MCF 10A (cell line): ENCODE measurements around the gene LAMTOR4. TPM values are rescaled to one million over a fixed set of nuclear protein-coding genes. Genes with fewer than 3 reads are reported as not detected.

Source experiments
- BruUV-seq: library from RNA; stranded (reverse); fragments of 400-500 nt; replicated peaks from 2 replicates; lab custom pipeline; 2021; lab: Mats Ljungman, UMichigan
- CTCF ChIA-PET: fragments of 300-600 bp; sonication (Branson Sonifier 250); formaldehyde crosslinking; extraction: SDS; loops from one replicate; lab custom pipeline; 2021; ENCODE audit warnings: antibody characterized with exemption, inconsistent platforms; lab: Yijun Ruan, JAX
- POLR2A ChIA-PET: fragments of 300-600, 350-650 bp; sonication (Branson Sonifier 250); formaldehyde crosslinking; extraction: SDS; loops from one replicate; lab custom pipeline; 2020; ENCODE audit warnings: antibody characterized with exemption, inconsistent platforms; lab: Yijun Ruan, JAX
- DNase-seq: peaks from one replicate; pipeline ENCODE4 v3.0.0-alpha.2; 2018; ENCODE audit not compliant: unreplicated experiment
- H3K27ac Mint-ChIP-seq: one replicate; pipeline ENCODE4 v1.8.0; 2022; ENCODE audit warnings: mild to moderate bottlenecking, low read depth, mixed read lengths; ENCODE audit not compliant: unreplicated experiment
- H3K27me3 Mint-ChIP-seq: one replicate; pipeline ENCODE4 v1.8.0; 2022; ENCODE audit warnings: mixed read lengths; ENCODE audit not compliant: insufficient read depth, unreplicated experiment
- H3K36me3 Mint-ChIP-seq: one replicate; pipeline ENCODE4 v1.8.0; 2022; ENCODE audit warnings: mild to moderate bottlenecking, moderate library complexity, mixed read lengths; ENCODE audit not compliant: insufficient read depth, unreplicated experiment
- H3K4me1 Mint-ChIP-seq: one replicate; pipeline ENCODE4 v1.8.0; 2022; ENCODE audit warnings: mixed read lengths; ENCODE audit not compliant: insufficient read depth, unreplicated experiment
- H3K4me3 Mint-ChIP-seq: one replicate; pipeline ENCODE4 v1.8.0; 2022; ENCODE audit warnings: mild to moderate bottlenecking, moderate library complexity, mixed read lengths; ENCODE audit not compliant: unreplicated experiment
- H3K9me3 Mint-ChIP-seq: one replicate; pipeline ENCODE4 v1.8.0; 2022; ENCODE audit warnings: mixed read lengths; ENCODE audit not compliant: unreplicated experiment
- CTCF ChIP-seq: fragments of 200-600 bp; IDR thresholded peaks from one replicate; pipeline ENCODE4 v1.8.0; 2022; ENCODE audit warnings: antibody characterized with exemption, mild to moderate bottlenecking; ENCODE audit not compliant: unreplicated experiment
- intact Hi-C: fragments of 100-400 bp; cut with micrococcal nuclease; formaldehyde crosslinking; loops from 2 replicates; pipeline ENCODE4 v1.14.1; 2022
- total RNA-seq: library from RNA; stranded (reverse); gene quantifications from 2 replicates; pipeline ENCODE4 v1.2.3, GENCODE V29; 2022

The LAMTOR4 gene
- total RNA-seq, 1 experiment from 2014 or later = 76.6 TPM

GRCh38 chr7:100157069-100157333 is 8.3 kb downstream of the LAMTOR4 start:
- Mint-ChIP-seq H3K9me3 (no peaks in the 10 kb centered on the region), H3K27me3 (no peaks in the 10 kb centered on the region), H3K4me1 (peaks cover 18% of the 10 kb centered on the region), H3K27ac (peak overlapping the region; percentile 46), H3K36me3 (peaks cover 32% of the 10 kb centered on the region), H3K4me3 (peak overlapping the region; percentile 77)
- ChIA-PET CTCF (interaction anchor here (1.0 kb wide), 1 partner anchor 24 kb away, joined by 3 read pairs; no protein-coding TSS in a partner anchor), POLR2A (interaction anchor here (1.3 to 5.5 kb wide), 4 partner anchors 9 to 56 kb away, joined by 4 to 58 read pairs (median 7); partner anchors contain the start of genes AP4M1, GPC2, LAMTOR4 and MBLAC1)
- intact Hi-C loops = no loop called here
- DNase-seq = no peak
- no TSS peak for BruUV-seq
- no peak for TF ChIP-seq CTCF

GRCh38 chr7:100157334-100158228 is 8.9 kb downstream of the LAMTOR4 start:
- CTCF ChIA-PET = interaction anchor here (0.7 to 1.0 kb wide), 2 partner anchors 36 to 188 kb away, joined by 4 read pairs; no protein-coding TSS in a partner anchor
- no peaks in the 10 kb centered on the region for H3K27me3 Mint-ChIP-seq
- H3K4me3 Mint-ChIP-seq = peak overlapping the region; percentile 77
- H3K27ac Mint-ChIP-seq = no peak overlapping the region
- peaks cover 26% of the 10 kb centered on the region for H3K36me3 Mint-ChIP-seq
- H3K9me3 Mint-ChIP-seq = no peaks in the 10 kb centered on the region
- POLR2A ChIA-PET = interaction anchor here (0.7 to 5.5 kb wide), 6 partner anchors 9 to 31 kb away, joined by 3 to 58 read pairs (median 5); partner anchors contain the start of genes GPC2, LAMTOR4, MBLAC1 and STAG3
- intact Hi-C loops = no loop called here
- H3K4me1 Mint-ChIP-seq = peaks cover 13% of the 10 kb centered on the region
- peak; percentile 66 for DNase-seq
- TF ChIP-seq CTCF = no peak
- TSS peak; percentile 25 for BruUV-seq

- no TSS peak for BruUV-seq
- peak within 1 kb of the TSS; percentile 77 for H3K4me3 Mint-ChIP-seq
- intact Hi-C loops = no loop called here
- no peaks in the 10 kb centered on the region for H3K9me3 Mint-ChIP-seq
- CTCF ChIA-PET = interaction anchor here (0.7 to 1.2 kb wide), 5 partner anchors 26 to 400 kb away, joined by 3 to 4 read pairs (median 4); no protein-coding TSS in a partner anchor
- no peaks in the 10 kb centered on the region for H3K27me3 Mint-ChIP-seq
- peaks cover 16% of the 10 kb centered on the region for H3K4me1 Mint-ChIP-seq
- POLR2A ChIA-PET = interaction anchor here (0.7 to 5.5 kb wide), 9 partner anchors 9 to 57 kb away, joined by 3 to 58 read pairs (median 4); partner anchors contain the start of genes AP4M1, GAL3ST4, GPC2 and LAMTOR4
- TF ChIP-seq CTCF = no peak
- DNase-seq = peak; percentile 77
- H3K27ac Mint-ChIP-seq = no peak within 1 kb of the TSS
- H3K36me3 Mint-ChIP-seq = peaks cover 21% of the 10 kb centered on the region
Observed at GRCh38 chr7:100158229-100159098, 9.7 kb downstream of the LAMTOR4 start, which contains the start of gene TRAPPC14. Gene TRAPPC14 (minus strand): TSS chr7:100158723. CDS start chr7:100158499, 224 bp downstream.
